HEK293 (cell line): ENCODE measurements around the gene CACNG3.

ENCODE experiments used
- CTCF ChIA-PET: fragments of 350-600 bp; formaldehyde crosslinking; extraction: SDS; loops from one replicate; lab custom pipeline; 2021; ENCODE audit warnings: antibody characterized with exemption; lab: Yijun Ruan, JAX
- POLR2A ChIA-PET: fragments of 300-600 bp; formaldehyde crosslinking; extraction: SDS; loops from one replicate; lab custom pipeline; 2020; ENCODE audit warnings: antibody characterized with exemption, inconsistent platforms; lab: Yijun Ruan, JAX
- H3K27ac ChIP-seq: fragments of 200-500 bp; sonication (Bioruptor generic); 2 replicates; pipeline ENCODE4 v1.5.1; 2014; ENCODE audit warnings: low read depth, low read length, control low read depth, inconsistent platforms; ENCODE audit errors: extremely low read depth
- H3K36me3 ChIP-seq, 2 experiments: fragments of 200-500 bp in 1 of 2; sonication (Bioruptor generic) in 1 of 2; 1 replicate in 1 of 2; 2 replicates in 1 of 2; pipeline ENCODE4 v1.5.1; 2014 to 2017; ENCODE audit warnings: inconsistent platforms in 2 of 2, low read length in 2 of 2; ENCODE audit not compliant: control insufficient read depth in 2 of 2, insufficient read depth in 1 of 2
- H3K4me1 ChIP-seq: fragments of 200-500 bp; sonication (Bioruptor generic); 2 replicates; pipeline ENCODE4 v1.5.1; 2014; ENCODE audit warnings: mild to moderate bottlenecking, low read length, inconsistent platforms; ENCODE audit not compliant: control insufficient read depth, insufficient read depth
- H3K4me3 ChIP-seq: 2 replicates; pipeline ENCODE4 v1.5.1; 2011; ENCODE audit warnings: low read depth, mild to moderate bottlenecking, control low read depth, low read length, moderate library complexity
- H3K9me3 ChIP-seq: fragments of 200-500 bp; sonication (Bioruptor generic); 2 replicates; pipeline ENCODE4 v1.5.1; 2014; ENCODE audit warnings: low read depth, low read length, inconsistent platforms; ENCODE audit not compliant: control insufficient read depth, insufficient read depth
- ZBTB17 ChIP-seq: fragments of 450-650 bp; formaldehyde crosslinking; IDR thresholded peaks from 2 replicates; pipeline ENCODE4 v1.5.1; 2016; ENCODE audit warnings: missing biosample characterization, missing genetic modification characterization
- ZNF654 ChIP-seq: fragments of 450-650 bp; formaldehyde crosslinking; IDR thresholded peaks from 2 replicates; pipeline ENCODE4 v1.5.1; 2016; ENCODE audit warnings: low read depth, missing biosample characterization, missing genetic modification characterization

Gene CACNG3

GRCh38 chr16:24409045-24409444, 152.9 kb downstream of the CACNG3 start:
- no peaks in the 10 kb centered on the region for H3K36me3 ChIP-seq
- CTCF ChIA-PET: interaction anchor here (1.1 kb wide), 1 partner anchor 91 kb away, joined by 4 read pairs; no protein-coding TSS in a partner anchor
- H3K9me3 ChIP-seq: no peaks in the 10 kb centered on the region
- no peak overlapping the region for H3K27ac ChIP-seq
- no peak overlapping the region for H3K4me3 ChIP-seq
- H3K4me1 ChIP-seq: no peaks in the 10 kb centered on the region
- POLR2A ChIA-PET: no interaction called here
- 0 out of 2 replicates have a peak, but pooled peaks have one; percentile 3 for TF ChIP-seq ZNF654 (tag by site-specific recombination)
- no peak for TF ChIP-seq ZBTB17
- TF ChIP-seq, all 188 proteins: peak for 1
